Body of pancreas (tissue), 4 donors: Measurements from ENCODE around the gene HSD17B7. TPM values are rescaled to one million over a fixed set of nuclear protein-coding genes. Genes with fewer than 3 reads are reported as not detected.
A peak's percentile ranks its signal among the peaks of the same experiment; 100 is the strongest.
"Not testable (repeated sequence)": the region's sequence is repeated elsewhere in the genome, so short reads cannot be mapped to it uniquely, and the experiment has no call there.

ENCODE experiments used
- ATAC-seq: fragments of 150-250 bp; one replicate; pipeline ENCODE4 v1.9.1; 2016
- DNase-seq, 4 donors: peaks; one replicate each; pipeline ENCODE4 v3.0.0-alpha.2; 2019
- H3K27ac ChIP-seq, 4 donors: fragments of 200-600 bp; sonication (generic); 1 replicate in 3 of 4; 2 replicates in 1 of 4; pipeline versions ENCODE4 v1.5.1 to v1.6.1; 2016 to 2019; ENCODE audit warnings: mild to moderate bottlenecking in 1 of 4, mixed read lengths in 1 of 4, moderate library complexity in 1 of 4
- H3K27me3 ChIP-seq, 2 donors: fragments of 200-600 bp; sonication (generic); one replicate each; pipeline ENCODE4 v1.6.0; 2016; ENCODE audit warnings: mild to moderate bottlenecking in 1 of 2
- H3K36me3 ChIP-seq, 2 donors: fragments of 200-600 bp; sonication (generic); replicated peaks in 1 of 2; 2 replicates each; pipeline ENCODE4 v1.5.1; 2016; ENCODE audit warnings: low read depth in 2 of 2; ENCODE audit not compliant: insufficient read depth in 1 of 2
- H3K4me1 ChIP-seq: fragments of 200-600 bp; sonication (generic); one replicate; pipeline ENCODE4 v1.6.0; 2016
- H3K4me3 ChIP-seq, 2 donors: fragments of 200-600 bp; sonication (generic); 1 replicate in 1 of 2; 2 replicates in 1 of 2; pipeline ENCODE4 v1.5.1; 2016 to 2019
- H3K9me3 ChIP-seq, 3 donors: fragments of 200-600 bp; sonication (generic); 1 replicate in 2 of 3; 2 replicates in 1 of 3; pipeline ENCODE4 v1.5.1; 2016
- POLR2A ChIP-seq, 3 donors: fragments of 450-650 bp; IDR thresholded peaks; one replicate each; pipeline ENCODE4 v1.6.1; 2016; ENCODE audit warnings: antibody characterized with exemption in 3 of 3, mild to moderate bottlenecking in 2 of 3
- WGBS, 2 donors: methylation state at CpG; one replicate each; pipeline ENCODE4 v1.1.5; 2017; 5-methylcytosine and 5-hydroxymethylcytosine counted together
- intact Hi-C: fragments of 100-400 bp; cut with DNase I; formaldehyde crosslinking; loops from one replicate; pipeline ENCODE4 v1.15.1; 2023
- total RNA-seq, 2 donors: library from RNA; depleted of rRNA; stranded (reverse); fragments of >200 nt; gene quantifications; one replicate each; pipeline ENCODE4 v1.1.0, GENCODE V29; 2016
- TF ChIP-seq, protein P1 (sequence below), 7 experiments: fragments of 450-650 bp in 4 of 7; fragments of 200-600 bp in 3 of 7; sonication (generic) in 3 of 7; IDR thresholded peaks; one replicate each; pipeline ENCODE4 v1.5.1; 2016 to 2019; ENCODE audit warnings: antibody characterized with exemption in 7 of 7

The HSD17B7 gene
- total RNA-seq, 2 donors from 2014 or later, result 9.9 to 17.5 TPM

DNA sequence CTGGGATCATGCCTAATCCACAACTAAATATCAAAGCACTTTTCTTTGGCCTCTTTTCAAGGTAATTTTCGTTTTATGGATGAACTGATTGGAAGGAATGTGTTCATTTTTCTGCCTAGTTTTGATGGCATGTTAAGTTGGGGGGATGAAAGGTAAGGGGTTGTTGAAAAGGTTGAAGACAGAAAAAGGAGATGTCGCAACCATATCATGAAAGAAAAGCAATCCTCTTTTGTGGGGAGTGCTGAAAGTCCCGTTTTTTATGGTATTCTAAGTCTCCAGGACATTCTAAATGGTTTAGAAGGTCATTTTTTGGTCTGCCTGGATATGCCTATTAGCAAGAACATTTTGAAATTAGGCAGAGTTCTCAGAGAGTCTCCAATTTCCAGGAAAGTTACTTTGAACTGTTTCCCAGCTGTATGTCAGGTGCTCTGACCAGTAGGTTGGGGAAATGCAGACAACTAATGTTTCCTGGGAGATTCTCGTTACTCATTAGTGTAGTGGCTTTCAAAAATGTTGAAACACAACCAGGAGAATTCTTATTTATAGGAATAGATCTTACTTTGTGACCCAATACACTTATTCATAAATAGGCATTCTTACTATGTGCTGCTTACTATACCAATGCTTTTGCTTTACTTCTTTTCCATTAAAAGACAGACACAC lies 6.2 kb downstream of the HSD17B7 start:
- H3K9me3 ChIP-seq, H3K4me3 ChIP-seq, H3K27me3 ChIP-seq, DNase-seq, ATAC-seq, intact Hi-C loops, H3K36me3 ChIP-seq, H3K27ac ChIP-seq, H3K4me1 ChIP-seq: not testable (repeated sequence)
- WGBS, 2 donors, result 57 to 59% methylated on average over 4 of the region's 4 CpGs

DNA sequence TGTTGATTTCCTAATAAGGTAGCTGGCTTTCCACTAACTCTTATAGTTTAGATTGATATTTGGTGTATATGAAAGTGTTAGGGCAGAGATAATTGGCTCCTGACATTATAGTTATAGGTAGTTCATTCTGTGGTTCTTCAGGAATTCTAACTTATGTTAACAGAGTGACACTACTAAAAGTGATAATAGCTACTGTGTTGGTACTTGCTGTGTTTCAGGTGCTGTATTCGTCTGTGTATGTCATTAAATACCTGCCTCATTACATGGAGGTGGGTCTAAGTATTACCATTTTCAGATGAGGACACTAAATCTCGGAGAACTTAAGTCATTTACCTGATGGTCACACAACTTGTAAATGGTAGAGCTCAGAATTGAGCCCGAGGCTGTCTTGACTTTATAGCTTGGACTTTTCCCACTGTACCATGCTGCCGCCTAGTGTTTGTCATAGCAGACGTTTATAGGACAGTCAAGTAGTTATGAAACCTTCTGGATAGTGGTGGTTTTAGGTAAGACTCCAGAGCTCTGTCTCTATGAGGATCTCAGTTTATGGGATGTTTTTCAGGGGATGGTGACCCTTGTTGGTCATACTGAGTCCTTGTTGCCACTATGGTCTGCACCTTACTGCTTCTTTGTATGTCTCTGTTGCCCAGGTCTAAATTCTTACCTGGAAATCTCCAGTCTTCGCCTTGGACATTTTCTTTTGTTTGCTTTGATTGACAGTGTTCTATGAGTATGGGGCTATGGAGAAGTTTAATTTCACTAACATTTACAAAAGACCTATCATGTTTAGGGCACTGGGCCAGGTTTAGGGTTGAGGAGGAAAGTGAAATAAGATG lies 9.7 kb downstream of the HSD17B7 start:
- WGBS, 2 donors, result 45 to 49% methylated on average over 6 of the region's 6 CpGs
- intact Hi-C loops, H3K27me3 ChIP-seq, H3K9me3 ChIP-seq, H3K4me1 ChIP-seq, H3K36me3 ChIP-seq, H3K27ac ChIP-seq, H3K4me3 ChIP-seq: not testable (repeated sequence)
- DNase-seq, result peak; percentile 72 to 79 (median 74)
- peak; percentile 85 for ATAC-seq
- TF ChIP-seq, protein P1, sequence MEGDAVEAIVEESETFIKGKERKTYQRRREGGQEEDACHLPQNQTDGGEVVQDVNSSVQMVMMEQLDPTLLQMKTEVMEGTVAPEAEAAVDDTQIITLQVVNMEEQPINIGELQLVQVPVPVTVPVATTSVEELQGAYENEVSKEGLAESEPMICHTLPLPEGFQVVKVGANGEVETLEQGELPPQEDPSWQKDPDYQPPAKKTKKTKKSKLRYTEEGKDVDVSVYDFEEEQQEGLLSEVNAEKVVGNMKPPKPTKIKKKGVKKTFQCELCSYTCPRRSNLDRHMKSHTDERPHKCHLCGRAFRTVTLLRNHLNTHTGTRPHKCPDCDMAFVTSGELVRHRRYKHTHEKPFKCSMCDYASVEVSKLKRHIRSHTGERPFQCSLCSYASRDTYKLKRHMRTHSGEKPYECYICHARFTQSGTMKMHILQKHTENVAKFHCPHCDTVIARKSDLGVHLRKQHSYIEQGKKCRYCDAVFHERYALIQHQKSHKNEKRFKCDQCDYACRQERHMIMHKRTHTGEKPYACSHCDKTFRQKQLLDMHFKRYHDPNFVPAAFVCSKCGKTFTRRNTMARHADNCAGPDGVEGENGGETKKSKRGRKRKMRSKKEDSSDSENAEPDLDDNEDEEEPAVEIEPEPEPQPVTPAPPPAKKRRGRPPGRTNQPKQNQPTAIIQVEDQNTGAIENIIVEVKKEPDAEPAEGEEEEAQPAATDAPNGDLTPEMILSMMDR (IDR thresholded peaks at IDR 0.05), result peak in 6 of 7 experiments; percentile 5 to 69 (median 50)

DNA sequence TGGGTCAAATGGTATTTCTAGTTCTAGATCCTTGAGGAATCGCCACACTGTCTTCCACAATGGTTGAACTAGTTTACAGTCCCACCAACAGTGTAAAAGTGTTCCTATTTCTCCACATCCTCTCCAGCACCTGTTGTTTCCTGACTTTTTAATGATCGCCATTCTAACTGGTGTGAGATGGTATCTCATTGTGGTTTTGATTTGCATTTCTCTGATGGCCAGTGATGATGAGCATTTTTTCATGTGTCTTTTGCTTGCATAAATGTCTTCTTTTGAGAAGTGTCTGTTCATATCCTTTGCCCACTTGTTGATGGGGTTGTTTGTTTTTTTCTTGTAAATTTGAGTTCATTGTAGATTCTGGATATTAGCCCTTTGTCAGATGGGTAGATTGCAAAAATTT lies 17.0 kb downstream of the HSD17B7 start:
- H3K27ac ChIP-seq, DNase-seq, ATAC-seq, H3K36me3 ChIP-seq, H3K9me3 ChIP-seq, H3K4me3 ChIP-seq, intact Hi-C loops, H3K27me3 ChIP-seq, H3K4me1 ChIP-seq: not testable (repeated sequence)
- WGBS, 2 donors, result 80 to 92% methylated on average over 1 to 2 of the region's 2 CpGs

DNA sequence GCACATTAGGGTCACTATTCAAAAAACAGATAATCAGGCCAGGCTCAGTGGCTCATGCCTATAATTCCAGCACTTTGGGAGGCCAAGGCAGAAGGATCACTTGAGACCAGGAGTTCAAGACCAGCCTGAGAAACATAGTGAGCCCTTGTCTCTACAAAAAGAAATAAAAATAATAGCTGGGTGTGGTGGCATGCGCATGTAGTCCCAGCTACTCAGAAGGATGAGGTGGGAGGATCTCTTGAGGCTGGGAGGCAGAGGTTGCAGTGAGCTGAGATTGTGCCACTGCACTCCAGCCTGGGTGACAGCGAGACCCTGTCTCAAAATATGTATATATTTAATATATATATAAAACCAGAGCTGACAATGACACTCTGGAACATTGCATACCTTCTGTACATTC lies 21.9 kb downstream of the HSD17B7 start:
- DNase-seq, H3K36me3 ChIP-seq, H3K9me3 ChIP-seq, ATAC-seq, intact Hi-C loops, H3K27ac ChIP-seq, H3K27me3 ChIP-seq, H3K4me1 ChIP-seq, H3K4me3 ChIP-seq: not testable (repeated sequence)
- WGBS, 2 donors, result 100% methylated on average over 2 of the region's 2 CpGs

DNA sequence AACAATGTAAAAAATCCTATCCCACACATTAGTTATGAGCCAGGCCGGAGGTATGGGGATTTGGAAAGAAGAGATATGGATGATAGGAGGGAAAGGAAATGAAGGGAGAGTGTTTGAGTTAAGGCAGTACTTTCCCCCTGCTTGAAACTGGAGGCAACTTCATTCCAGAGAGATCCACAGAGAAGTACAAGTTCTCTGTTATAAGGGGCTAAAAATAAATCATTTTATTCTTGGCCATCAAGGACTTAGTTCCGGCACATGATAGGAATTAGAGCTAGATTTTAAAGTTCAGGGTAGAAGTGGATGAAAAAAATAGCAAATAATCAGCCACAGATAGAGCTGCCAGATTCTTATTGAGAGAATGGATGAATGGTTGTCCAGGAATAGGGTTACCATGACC lies 27.6 kb downstream of the HSD17B7 start:
- ATAC-seq, H3K4me1 ChIP-seq, DNase-seq, H3K4me3 ChIP-seq, intact Hi-C loops, H3K27ac ChIP-seq, H3K9me3 ChIP-seq, H3K27me3 ChIP-seq, H3K36me3 ChIP-seq: not testable (repeated sequence)
- WGBS, 2 donors, result 90 to 96% methylated on average over 2 of the region's 2 CpGs

DNA sequence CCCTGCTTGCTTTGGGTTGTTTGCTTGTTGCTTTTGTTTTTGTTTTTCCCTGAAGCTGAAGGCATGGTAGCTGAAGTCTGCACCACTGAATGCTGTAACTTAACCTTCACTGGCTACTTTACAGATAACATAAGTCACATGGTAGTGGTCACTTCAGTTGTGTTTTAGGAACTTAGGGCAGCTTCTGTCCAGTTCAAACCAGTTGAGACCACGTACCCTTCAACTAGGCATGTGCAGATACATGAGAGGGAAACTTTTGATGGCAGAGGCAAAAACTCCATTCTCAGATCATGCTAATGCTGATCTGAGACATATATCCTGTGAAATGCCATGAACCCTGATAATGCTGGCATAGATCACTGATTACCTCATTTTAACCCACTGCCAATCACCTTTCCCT lies 28.2 kb downstream of the HSD17B7 start:
- ATAC-seq, H3K4me3 ChIP-seq, H3K36me3 ChIP-seq, H3K4me1 ChIP-seq, H3K9me3 ChIP-seq, intact Hi-C loops, DNase-seq, H3K27ac ChIP-seq, H3K27me3 ChIP-seq: not testable (repeated sequence)
- 92 to 100% methylated on average over 1 of the region's 1 CpG for WGBS, 2 donors

DNA sequence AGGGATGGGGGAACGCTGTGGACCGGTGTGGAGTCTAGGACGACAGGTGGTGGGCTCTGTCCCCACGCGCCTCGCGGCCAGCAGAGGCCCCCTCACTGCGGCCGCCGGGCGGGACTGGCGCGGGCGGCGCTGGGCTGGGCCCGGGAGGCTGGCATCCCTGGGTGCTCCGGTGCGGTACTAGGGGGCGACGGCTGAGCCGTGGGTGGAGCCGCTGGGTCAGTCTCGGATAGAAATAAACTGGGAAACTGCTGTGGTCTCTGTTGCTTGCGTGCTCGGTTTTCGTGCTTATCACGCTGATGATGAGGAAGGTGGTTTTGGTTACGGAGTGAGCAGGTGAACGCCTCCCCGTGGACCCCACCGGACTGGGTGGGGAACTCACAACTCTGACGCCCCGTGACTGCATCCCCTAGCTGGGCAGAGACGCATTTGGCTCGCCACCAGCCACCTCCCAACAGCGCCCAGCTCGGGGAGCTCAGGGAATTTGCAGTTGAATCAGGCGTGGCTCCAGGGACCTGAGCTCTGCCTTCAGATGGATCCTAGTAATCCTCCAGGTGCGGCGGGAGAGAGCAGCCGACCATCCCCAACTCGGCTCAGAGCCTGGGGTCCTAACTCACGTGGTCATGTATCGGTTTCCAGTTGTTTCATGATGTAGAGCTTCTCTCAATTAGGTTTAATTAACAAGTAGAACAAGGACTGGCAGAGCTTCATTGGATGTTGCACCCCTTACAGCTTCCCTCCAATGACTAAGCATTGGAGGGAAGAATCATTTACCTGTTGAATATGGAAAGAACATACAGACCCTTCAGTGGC lies 32.1 kb downstream of the HSD17B7 start:
- TF ChIP-seq, protein P1 (IDR thresholded peaks at IDR 0.05), result no peak
- TF ChIP-seq POLR2A (IDR thresholded peaks at IDR 0.05), result no peak
- H3K4me3 ChIP-seq, result no peak overlapping the region
- H3K27me3 ChIP-seq, result peaks cover 0 to 6% of the 10 kb centered on the region in 2 donors
- no peaks in the 10 kb centered on the region for H3K36me3 ChIP-seq
- peaks cover 7% of the 10 kb centered on the region for H3K4me1 ChIP-seq
- ATAC-seq (peak; percentile 27), DNase-seq (peak; percentile 4 to 33 (median 23))
- intact Hi-C loops, result no loop called here
- no peak overlapping the region for H3K27ac ChIP-seq
- H3K9me3 ChIP-seq, result no peaks in the 10 kb centered on the region
- WGBS, 2 donors, result 4 to 5% methylated on average over 29 to 44 of the region's 44 CpGs
